Activated CD4-positive, alpha-beta T cell treated with anti-CD3 and anti-CD28 coated beads for 1 hour (primary cell): ENCODE data around the gene GPR142.
"Not testable (repeated sequence)": the region's sequence is repeated elsewhere in the genome, so short reads cannot be mapped to it uniquely, and the experiment has no call there.

ENCODE experiments used
- DNase-seq: peaks from one replicate; pipeline ENCODE4 v3.0.0-alpha.2; 2020

Gene GPR142

DNA sequence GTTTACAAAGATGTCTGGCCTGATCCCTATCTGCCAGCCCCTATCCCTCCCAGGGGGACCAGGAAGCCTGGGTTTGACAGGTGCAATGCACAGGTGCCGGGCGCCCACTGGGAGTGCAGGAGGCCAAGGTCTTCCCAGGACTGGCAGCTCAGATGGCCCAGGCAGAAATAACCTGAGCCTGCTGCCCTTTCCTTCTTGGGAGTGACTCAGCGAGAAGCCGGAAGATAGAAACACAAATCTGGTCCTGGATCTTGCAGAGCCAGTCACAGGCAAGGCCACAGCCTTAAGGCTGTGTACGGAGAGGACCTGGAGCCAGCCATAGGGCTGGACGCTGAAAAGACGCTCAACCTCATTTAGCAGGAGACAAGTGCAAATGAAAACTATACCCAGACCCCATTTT is 27.7 kb downstream of the GPR142 start:
- DNase-seq: no peak

DNA sequence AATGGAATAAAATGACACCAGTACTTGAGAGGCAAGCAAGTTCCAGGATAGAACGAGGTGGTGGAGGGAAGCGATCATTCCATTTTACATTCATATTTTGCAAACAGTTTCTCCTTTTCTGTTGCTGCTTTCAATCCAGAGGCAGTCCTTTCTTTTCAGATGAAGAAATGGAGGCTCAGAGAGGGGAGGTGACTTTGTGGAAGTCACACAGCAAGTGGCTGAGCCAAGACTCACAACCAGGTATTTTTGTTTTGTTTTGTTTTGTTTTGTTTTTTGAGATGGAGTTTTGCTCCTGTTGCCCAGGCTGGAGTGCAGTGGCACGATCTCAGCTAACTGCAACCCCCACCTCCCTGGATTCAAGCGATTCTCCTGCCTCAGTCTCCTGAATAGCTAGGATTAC is 29.3 kb downstream of the GPR142 start:
- DNase-seq: no peak

DNA sequence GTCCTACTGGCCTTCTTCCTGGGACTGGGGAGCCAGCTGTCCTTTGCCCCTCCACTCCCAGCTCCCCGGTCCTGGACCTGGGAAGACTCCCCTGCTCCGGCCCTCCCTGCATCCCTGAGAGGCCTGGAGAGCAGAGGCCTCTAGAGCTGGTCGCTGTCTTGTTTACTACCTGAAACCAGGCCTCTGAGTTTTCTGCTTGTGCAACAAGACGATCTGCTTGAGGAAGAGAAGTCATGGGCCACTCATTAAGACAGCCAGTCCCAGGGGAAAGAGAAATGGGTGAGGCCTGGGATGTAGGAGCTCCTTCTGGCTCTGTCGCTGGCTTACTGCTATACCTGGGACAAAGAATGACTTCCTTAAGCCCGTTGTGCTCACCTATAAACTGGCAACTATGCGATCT is 34.7 kb downstream of the GPR142 start:
- DNase-seq: no peak

DNA sequence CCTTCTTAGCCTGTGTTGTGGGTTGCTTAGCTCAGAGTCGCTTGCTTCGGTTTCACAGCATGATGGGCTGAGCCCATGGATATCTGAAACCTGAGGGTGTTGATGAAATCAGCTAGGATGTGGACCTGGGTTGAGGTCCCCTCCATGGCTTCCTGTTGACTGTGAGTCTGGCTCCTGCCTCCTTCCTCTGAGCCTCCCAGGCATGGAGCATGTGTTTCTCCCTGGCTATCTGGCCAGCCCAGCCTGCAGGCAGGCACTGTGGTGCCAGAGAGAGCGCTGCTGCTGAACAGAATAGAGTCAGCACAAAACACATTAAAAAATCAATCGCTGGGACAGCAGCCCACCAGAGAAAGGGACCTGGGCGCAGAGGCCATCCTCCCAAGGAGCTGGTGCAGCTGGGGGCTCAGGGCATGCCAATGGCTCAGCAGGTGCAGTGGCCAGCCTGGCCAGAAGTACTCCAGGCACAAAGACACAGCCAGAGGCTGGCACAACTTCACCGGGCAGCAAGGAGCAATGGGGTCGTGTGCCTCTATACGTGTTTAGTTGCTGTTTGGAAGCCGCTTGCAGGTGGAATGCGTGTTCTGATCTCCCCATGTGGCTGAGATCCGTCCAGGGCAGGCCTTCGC is 36.3 kb downstream of the GPR142 start:
- no peak for DNase-seq

DNA sequence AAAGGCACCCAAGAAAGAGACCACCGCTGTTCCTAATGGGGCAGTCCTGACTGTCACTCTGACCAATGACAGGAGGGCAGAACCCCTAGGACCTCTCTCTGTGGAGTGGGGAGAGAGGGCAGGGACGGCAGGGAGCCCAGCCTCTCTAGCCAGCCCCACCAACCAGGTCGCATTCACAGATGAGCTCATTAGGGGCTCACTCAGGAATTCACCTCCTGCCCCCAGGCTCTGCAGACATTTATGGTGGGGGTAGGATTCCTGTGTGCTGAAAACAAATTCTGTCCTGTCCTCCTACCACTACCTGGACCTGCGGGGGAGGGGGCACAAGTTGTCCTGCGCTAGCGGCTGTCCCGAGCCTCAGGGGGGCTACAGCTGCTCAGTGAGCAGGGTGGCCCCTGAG is 36.9 kb downstream of the GPR142 start:
- DNase-seq: no peak

DNA sequence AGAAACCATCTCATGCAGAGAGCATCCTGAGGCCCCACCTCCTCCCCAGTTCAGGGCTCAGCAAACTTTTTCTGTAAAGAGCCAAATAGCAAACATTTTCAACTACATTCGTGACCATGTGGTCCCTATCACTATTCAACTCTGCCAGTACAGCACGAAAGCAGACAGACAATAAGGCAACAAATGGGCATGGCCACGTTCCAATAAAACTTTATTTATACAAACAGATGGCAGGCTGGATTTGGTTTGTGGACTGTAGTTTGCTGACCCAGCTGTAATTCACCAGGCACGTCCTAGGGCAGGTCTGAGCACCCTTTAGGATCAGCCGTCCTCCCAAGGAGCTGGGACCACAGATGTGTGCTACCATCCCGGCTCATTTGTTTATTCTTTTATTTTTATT is 37.5 kb downstream of the GPR142 start:
- DNase-seq: no peak

DNA sequence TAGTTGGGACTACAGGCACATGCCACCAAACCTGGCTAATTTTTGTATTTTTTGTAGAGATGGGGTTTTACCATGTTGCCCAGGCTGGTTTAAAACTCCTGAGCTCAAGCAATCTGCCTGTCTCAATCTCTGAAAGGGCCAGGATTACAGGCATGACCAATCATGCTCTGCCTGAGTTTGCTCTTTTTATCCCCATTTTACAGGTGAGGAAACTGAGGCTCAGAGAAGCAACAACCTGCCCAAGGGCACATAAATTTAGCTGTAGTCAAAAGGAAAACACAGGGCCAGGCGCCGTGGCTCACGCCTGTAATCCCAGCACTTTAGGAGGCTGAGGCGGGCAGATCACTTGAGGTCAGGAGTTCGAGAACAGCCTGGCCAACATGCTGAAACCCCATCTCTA is 38.0 kb downstream of the GPR142 start:
- not testable (repeated sequence) for DNase-seq

DNA sequence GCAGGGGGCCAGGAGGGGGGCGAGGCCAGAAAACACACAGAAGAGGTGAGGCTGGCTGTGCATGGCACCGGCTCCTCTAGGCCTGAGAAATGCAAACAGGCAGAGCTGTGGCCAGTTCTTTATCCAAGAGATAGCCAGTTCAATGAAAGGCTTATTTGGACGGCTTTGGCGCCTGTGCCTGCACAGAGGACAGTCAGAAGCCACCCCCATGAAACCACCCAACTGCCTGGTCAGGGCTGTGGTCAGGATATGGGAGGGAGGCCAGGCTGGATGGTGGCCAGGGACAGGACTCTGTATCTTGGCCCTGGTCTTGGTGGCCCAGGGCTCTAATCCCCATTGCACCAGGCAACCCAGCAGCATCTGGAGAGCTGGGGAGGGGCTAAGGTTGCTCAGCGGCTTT is 40.1 kb downstream of the GPR142 start:
- DNase-seq: no peak

DNA sequence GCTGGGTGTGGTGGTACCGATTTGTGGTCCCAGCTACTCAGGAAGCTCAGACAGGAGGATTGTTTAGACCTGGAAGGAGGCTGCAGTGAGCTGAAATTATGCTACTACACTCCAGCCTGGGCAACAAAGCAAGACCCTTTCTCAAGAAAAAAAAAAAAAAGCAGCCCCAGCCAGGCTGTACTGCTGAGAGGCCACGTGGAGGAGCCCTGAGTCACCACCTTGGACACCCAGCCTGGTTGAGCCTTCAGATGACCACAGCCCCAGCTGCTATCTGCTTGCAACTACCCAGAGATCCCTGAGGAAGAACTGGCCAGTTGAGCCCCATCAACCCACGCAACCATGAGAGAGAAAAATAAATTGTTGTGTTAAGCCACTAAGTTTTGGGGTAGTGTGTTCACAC is 41.0 kb downstream of the GPR142 start:
- no peak for DNase-seq

DNA sequence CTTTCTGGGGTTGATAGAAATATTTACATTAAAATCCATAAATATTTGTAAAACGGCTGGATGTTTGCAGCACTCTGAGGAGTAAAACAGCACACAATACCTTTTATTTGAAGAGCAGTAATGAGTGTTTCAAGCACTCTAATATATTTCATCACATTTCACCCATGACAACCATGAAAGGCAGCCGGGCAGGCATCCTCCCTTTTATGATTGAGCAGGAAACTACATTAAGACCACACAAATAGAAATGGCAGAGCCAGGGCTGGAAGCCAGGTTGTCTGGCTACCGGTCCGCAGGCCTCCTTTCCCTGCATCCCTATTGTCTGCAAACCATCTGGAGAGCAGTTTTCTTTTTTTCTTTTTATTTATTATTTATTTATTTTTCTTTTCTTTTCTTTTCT is 41.5 kb downstream of the GPR142 start:
- DNase-seq: no peak

DNA sequence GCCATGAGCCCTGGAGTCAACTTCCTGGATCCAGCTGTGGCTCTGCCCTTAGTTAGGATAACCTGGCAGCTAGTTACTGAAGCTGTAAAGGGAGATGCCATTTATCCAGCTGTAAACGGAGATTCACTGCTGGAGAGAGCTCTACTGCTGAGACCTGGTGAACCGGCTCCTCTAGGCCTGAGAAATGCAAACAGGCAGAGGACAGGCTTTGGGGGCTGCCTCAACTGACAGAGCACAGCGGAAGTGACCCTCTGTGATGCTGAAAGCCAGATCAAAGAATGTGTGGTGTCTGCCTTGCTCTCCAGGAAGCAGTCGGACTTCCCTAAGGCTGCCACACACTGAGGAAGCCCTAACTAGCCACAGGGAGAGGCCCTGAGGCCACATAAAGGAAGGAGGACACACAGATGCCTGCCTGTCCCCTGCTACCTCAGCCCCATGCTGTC is 42.7 kb downstream of the GPR142 start:
- no peak for DNase-seq

DNA sequence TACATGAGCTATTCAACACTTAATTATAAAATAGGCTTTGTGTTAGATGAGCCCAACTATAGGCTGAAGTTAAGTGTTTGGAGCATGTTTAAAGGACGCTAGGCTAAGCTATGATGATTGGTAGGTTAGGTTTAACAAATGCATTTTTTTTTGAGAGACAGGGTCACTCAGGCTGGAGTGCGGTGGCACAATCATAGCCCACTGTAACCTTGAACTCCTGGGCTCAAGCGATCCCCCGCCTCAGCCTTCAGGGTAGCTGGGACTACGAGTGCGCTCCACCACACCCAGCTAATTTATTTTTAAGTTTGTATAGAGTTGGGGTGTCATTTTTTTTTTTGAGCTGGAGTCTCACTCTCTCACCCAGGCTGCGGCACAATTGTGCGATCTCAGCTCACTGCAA is 45.3 kb downstream of the GPR142 start:
- no peak for DNase-seq

DNA sequence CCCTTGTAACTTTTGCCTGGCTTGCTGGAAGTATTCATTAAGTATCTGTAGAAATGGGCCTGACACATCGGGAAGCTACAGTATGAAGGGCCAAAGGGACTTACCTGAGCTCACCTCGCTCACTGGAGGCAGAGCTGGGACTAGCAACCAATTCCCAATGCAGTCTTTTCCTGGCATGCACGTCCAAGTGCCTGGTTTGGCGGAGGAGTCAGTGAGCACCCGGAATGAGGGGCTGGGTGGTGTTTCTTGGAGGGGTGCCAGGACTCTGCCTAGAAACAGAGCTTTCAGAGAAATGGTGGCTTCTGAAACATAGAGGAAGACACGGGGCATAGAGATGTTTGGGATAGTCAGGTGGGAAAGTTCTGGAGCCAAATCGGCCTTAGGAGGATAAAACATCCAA is 46.2 kb downstream of the GPR142 start:
- DNase-seq: no peak

DNA sequence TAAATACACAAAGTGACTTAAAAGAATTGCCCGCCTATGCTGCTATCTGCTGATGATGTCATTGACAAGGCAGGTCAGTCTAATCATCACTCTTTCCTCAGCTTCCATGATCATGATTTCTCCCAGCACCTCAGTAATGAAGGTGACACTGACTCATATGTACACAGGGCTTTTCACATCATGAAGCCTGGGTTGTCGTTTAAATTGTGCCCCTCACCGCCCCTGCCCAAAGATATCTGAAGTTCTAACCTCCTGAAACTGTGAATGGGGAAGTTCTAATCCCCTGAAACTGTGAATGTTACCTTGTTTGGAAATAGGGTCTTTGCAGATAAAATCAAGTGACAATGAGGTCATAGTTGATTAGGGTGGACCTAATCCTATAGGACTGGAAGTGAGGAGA is 47.2 kb downstream of the GPR142 start:
- no peak for DNase-seq

DNA sequence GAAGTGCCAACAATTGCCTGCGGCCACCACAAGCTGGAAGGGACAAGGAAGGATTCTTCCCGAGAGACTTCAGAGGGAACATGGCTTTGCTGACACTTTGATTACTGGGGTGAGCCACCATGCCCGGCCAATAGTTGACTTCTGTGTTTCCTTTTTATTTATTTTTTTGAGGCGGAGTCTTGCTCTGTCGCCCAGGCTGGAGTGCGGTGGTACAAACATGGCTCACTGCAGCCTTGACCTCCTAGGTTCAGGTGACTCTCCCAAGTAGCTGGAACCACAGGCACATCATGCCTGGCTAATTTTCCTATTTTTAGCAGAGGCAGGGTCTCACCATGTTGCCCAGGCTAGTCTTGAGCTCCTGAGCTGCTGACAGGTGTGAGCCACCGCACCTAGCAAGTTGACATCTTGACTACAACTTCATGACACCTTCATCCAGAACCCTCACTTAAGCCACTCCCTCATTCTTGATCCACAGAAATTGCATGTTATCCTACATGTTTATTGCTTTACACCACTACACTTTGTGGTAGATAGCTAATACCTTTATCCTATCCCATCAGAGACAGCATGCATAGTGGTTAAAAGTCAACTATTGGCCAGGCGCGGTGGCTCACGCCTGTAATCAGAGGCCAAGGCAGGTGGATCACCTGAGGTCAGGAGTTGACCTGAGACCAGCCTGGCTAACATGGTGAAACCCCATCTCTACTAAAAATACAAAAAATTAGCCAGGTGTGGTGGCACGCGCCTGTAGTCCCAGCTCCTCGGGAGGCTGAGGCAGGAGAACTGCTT is 48.5 kb downstream of the GPR142 start:
- DNase-seq: no peak

DNA sequence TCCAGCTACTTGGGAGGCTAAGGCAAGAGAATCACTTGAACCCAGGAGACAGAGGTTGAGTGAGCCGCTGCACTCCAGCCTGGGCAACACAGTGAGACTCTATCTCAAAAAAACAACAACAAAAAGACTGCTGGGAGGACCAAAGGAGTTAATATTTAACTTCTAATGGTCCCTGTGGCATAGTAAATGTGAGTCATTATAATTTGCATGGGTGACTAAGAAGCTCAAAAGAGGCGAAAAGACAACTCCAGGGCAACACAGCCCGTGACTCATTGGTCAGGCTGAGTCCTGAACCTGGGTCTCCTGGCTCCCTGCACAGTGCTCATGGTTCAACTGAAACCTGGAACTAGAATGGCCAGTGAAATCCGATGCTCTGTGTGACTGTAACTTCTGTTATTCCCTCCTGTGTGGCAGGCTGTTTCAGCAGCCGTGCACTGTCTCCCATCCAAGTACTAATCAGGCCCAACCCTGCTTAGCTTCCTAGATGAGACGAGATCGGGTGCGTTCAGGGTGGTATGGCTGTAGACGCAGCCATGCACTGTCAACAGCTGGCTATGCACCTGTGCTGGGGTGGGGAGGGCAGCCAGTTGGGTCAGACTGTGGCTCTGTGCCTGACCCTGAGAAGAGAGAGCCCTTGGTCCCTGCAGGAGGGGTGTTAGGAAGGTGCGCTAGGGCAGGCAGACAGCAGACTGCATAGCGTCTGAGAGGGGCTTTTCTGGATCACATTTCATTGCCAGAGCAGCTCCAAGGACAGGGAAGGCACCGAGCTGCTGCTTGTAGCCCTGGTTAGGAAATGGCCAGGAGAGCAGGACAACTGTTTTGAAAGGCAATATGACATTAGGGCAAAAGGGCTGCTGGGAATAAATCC is 50.1 kb downstream of the GPR142 start:
- DNase-seq: no peak

DNA sequence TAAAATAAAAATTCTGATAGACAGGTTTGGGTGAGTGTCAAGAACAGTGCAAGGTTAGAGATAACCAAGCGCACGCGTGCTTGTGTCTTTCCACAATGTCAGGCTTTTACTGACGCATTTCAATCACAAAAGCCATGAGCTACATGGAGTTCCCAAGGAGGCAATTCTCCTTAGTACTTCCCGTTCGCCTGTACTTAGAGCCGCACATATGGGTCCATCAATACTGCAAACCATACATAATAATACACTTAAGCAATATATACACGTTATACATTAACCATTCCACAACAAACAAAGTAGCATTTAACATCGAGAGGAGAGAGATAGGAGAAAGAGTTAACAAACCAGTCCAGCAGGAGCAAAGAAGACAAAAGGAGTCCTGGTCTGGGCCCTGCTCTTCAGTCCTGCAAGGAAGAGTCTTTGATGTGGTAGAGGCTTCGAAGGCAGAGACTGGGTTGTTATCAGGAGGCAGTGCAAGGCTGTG is 52.7 kb downstream of the GPR142 start:
- DNase-seq: no peak
